Stimulated activated CD4-positive, alpha-beta T cell treated with anti-CD3 and anti-CD28 coated beads, Interleukin-12 subunit alpha, Interleukin-12 subunit beta, amount 100 ng/mL, for 24 hours (primary cell): Measurements from ENCODE around the gene FOXC2.

Source experiments
- DNase-seq, 2 experiments: peaks; one replicate each; pipeline ENCODE4 v3.0.0-alpha.2; 2020; ENCODE audit warnings: low read depth in 2 of 2

Gene FOXC2

GRCh38 chr16:86614699-86615098 lies 48.1 kb downstream of the FOXC2 start:
- DNase-seq = no peak

DNA sequence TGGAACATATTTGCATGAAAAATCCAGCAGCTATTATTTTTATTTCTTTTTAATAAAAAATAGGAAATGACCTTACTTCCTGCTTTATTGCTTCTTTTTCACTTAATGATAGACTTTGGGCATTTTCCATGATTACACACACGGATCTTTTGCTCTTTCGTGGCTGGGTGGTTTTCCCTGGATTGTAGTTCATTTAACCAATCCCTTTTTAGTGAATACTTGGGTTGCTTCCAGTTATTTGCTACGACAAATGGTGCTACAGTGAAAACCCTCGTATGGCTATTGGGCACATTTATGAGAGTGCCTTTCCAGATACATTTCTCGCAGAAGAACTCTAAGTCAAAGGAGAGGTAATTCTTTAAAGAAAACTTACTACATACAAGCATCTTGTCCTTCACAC lies 50.3 kb downstream of the FOXC2 start:
- no peak for DNase-seq

DNA sequence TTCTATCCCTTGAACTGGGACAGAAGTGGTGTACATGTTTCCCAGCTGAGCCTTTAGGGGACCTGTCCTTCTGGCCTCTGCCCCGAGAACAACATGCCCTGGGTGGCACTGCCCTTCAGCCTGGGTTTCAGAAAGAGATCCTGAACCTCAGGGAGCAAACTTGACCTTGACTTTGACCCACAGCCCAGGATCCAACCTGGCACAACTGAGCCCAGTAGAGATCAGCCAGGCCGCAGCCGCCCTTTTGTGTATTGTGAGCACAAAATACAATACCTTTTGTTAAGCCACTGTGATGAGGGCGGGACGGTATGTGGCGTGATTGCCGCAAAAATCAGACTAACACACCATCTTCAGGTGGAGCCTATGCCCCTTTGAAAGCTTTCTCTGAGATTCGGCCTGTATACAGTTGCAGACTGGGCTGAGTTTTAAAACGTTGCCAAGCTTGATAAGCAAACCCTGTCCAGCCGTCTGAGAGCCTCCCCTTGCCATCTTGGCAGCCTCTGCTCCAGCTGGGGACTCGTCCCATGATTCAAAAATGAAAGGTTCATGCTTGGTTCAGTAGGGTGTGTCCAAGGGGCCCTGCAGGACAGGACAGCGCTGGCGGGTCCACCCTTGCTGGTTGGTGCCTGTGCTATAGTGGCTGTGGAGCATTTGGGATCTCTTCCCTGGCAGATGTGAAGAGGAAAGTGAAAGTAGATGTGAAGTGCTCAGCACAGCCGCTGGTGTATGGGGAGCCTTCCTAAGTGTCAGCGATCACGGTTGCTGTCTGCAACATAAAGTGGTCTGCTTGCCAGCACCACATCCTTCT lies 52.0 kb downstream of the FOXC2 start:
- no peak for DNase-seq
